Measurements from ENCODE around the gene CTAG2.
"Not testable (repeated sequence)": the region's sequence is repeated elsewhere in the genome, so short reads cannot be mapped to it uniquely, and the experiment has no call there.

The CTAG2 gene

GRCh38 chrX:154653413-154653812 lies at the start of gene CTAG2:
Gene CTAG2, minus strand, starts transcription at chrX:154653579. Its CDS starts 64 bp downstream, at chrX:154653515.
- H3K4me3 ChIP-seq (ENCODE audit: control insufficient read depth, low read depth, low read length); DNase-seq (ENCODE audit: low read depth): not testable (repeated sequence)

DNA sequence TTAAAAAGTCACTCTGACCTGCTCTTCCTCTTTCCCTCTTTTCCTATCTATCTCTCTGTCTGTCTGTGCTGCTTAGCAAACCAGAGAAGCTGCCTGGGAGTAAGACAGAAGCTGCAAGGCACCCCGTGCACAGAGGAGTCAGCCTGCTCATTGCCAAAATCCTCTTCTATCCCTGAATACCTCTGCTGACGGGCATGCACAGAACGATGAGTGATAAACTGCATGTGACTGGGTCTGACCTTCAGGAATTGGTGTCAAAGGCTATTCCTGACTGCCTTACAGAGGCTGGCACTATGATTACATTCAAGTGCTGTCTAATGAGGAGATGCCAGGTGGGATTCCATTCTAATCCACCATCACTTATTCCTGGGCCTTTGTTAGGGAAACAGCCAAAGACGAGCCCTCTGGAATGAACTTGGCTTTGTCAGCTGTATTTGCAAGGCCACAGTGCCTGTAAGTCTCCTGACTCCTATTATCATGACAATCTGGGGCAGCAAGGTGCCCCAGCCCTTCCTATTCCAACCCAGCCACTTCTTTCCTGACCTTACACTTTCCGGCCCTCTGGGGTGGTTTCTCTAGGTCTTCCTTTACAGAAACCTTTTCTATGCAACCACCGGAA lies 45.4 kb upstream of the CTAG2 start:
- TF ChIP-seq, protein P1, sequence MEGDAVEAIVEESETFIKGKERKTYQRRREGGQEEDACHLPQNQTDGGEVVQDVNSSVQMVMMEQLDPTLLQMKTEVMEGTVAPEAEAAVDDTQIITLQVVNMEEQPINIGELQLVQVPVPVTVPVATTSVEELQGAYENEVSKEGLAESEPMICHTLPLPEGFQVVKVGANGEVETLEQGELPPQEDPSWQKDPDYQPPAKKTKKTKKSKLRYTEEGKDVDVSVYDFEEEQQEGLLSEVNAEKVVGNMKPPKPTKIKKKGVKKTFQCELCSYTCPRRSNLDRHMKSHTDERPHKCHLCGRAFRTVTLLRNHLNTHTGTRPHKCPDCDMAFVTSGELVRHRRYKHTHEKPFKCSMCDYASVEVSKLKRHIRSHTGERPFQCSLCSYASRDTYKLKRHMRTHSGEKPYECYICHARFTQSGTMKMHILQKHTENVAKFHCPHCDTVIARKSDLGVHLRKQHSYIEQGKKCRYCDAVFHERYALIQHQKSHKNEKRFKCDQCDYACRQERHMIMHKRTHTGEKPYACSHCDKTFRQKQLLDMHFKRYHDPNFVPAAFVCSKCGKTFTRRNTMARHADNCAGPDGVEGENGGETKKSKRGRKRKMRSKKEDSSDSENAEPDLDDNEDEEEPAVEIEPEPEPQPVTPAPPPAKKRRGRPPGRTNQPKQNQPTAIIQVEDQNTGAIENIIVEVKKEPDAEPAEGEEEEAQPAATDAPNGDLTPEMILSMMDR (IDR thresholded peaks at IDR 0.05; ENCODE audit: control insufficient read depth, insufficient read depth, low read depth, low read length, missing control alignments): no peak
- H3K4me3 ChIP-seq (ENCODE audit: control insufficient read depth, low read depth, low read length): no peak overlapping the region
- DNase-seq (ENCODE audit: low read depth): no peak

DNA sequence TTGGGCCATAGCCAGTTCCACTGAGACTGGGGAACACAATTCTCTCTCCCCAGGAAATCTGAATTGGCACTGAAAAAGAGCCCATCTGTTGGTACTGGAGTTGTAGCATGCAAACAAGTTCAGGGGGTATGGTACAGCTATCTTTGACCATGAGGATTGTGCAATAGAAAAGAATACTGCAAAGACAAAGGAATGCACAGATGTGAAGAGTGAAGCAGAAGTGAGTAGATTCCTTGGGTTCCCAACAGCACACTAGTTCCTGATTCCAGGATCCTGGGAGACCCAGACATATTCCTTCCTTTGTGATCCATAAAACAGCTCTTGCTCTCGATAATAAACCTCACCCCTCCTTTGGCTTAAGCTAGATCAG lies 43.3 kb upstream of the CTAG2 start:
- no peak overlapping the region for H3K4me3 ChIP-seq (ENCODE audit: control insufficient read depth, low read depth, low read length)
- TF ChIP-seq, protein P1 (IDR thresholded peaks at IDR 0.05; ENCODE audit: control insufficient read depth, insufficient read depth, low read depth, low read length, missing control alignments): no peak
- no peak for DNase-seq (ENCODE audit: low read depth)

DNA sequence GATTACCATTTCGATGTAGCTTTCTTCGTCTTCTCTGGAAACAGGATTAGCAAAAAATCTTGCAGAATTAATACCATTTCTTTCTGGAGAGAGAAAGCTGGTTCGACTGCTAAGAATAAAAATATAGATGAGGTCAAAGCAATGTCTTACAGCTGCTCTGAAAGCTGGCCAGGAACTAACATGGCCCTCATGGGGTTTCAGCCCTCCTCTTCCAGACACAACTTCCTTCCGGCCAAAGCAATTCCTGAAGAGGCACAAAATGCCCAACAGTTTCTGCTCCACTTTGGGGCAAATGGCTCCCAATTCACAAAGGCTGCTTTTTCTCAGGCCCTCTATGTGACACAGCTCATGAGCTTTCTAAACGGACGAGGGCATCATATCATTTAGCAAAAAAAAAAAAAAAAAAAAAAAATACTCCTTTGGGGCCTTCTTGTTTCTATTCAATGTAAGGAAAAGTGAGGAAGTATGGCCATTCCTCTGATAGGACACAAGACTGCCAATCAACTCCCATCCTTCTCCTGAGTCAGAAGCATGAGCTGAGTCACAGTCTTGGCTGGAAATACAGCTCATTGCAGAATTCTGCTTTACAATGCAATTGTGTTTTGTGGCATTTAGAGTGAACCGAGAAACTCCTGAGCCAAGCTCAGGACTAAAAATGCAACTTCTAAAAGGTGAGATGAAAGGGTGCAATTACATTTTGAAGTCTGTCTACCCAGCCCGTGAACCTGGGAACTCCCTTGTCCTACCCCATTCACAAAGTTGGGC lies 42.7 kb upstream of the CTAG2 start:
- no peak for DNase-seq (ENCODE audit: low read depth)

DNA sequence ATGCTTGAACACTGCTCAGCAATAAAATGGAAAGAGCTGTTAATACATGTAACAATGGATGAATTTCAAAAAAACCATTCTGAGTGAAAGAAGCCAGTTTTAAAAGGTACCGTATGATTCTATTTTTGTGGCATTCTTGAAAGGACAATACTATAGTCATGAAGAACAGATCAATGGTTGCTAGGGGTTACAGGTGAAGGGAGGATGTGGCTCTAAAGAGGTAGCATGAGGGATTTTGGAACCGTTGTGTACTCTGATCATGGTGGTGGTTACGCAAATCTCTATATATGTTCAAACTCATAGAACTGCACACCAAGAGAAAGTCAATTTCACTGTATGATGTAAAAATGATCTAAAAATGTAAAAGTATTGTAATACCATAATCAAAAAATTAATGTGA lies 40.0 kb upstream of the CTAG2 start:
- no peak overlapping the region for H3K4me3 ChIP-seq (ENCODE audit: control insufficient read depth, low read depth, low read length)
- TF ChIP-seq, protein P1 (IDR thresholded peaks at IDR 0.05; ENCODE audit: control insufficient read depth, insufficient read depth, low read depth, low read length, missing control alignments): no peak
- DNase-seq (ENCODE audit: low read depth): no peak

More for the DNA sequence above, 42.7 kb upstream of the CTAG2 start:
- H3K4me3 ChIP-seq (ENCODE audit: control insufficient read depth, low read depth, low read length): no peak overlapping the region
- TF ChIP-seq, protein P1 (IDR thresholded peaks at IDR 0.05; ENCODE audit: control insufficient read depth, insufficient read depth, low read depth, low read length, missing control alignments): no peak

DNA sequence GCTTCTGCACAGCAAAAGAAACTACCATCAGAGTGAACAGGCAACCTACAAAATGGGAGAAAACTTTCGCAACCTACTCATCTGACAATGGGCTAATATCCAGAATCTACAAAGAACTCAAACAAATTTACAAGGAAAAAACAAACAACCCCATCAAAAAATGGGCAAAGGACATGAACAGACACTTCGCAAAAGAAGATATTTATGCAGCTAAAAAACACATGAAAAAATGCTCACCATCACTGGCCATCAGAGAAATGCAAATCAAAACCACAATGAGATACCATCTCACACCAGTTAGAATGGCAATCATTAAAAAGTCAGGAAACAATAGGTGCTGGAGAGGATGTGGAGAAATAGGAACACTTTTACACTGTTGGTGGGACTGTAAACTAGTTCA lies 37.1 kb upstream of the CTAG2 start:
- not testable (repeated sequence) for DNase-seq (ENCODE audit: low read depth); H3K4me3 ChIP-seq (ENCODE audit: control insufficient read depth, low read depth, low read length)

GRCh38 chrX:154672084-154672483 lies 18.7 kb upstream of the CTAG2 start:
- not testable (repeated sequence) for DNase-seq (ENCODE audit: low read depth); H3K4me3 ChIP-seq (ENCODE audit: control insufficient read depth, low read depth, low read length)

DNA sequence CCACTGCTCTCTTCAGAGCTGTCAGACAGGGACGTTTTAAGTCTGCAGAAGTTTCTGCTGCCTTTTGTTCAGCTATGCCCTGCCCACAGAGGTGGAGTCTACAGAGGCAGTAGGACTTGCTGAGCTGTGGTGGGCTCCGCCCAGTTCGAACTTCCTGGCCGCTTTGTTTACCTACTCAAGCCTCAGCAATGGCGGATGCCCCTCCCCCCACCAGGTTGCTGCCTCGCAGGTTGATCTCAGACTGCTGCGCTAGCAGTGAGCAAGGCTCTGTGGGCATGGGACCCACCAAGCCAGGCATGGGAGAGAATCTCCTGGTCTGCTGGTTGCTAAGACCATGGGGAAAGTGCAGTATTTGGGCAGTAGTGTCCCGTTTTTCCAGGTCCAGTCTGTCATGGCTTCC lies 17.5 kb upstream of the CTAG2 start:
- DNase-seq (ENCODE audit: low read depth); H3K4me3 ChIP-seq (ENCODE audit: control insufficient read depth, low read depth, low read length): not testable (repeated sequence)

GRCh38 chrX:154661899-154662298 lies 8.5 kb upstream of the CTAG2 start:
- no peak overlapping the region for H3K4me3 ChIP-seq (ENCODE audit: control insufficient read depth, low read depth, low read length)
- no peak for DNase-seq (ENCODE audit: low read depth)
- TF ChIP-seq, protein P1 (IDR thresholded peaks at IDR 0.05; ENCODE audit: control insufficient read depth, insufficient read depth, low read depth, low read length, missing control alignments): no peak

Measured in AG09309 (cell line).